Naive thymus-derived CD4-positive, alpha-beta T cell (primary cell): Measurements from ENCODE around the gene SCGB3A2. TPM values are rescaled to one million over a fixed set of nuclear protein-coding genes. Genes with fewer than 3 reads are reported as not detected.
"Not testable (repeated sequence)": the region's sequence is repeated elsewhere in the genome, so short reads cannot be mapped to it uniquely, and the experiment has no call there.

ENCODE experiments used
- ATAC-seq: fragments of 150-1000 bp; cut with Tn5 transposase; 2 replicates; pipeline ENCODE4 v1.10.0; 2021; ENCODE audit warnings: mild to moderate bottlenecking, moderate library complexity
- CTCF ChIA-PET: fragments of 350-600 bp; sonication (Branson Sonifier 250); formaldehyde crosslinking; loops from one replicate; lab custom pipeline; 2021; ENCODE audit warnings: antibody characterized with exemption; lab: Charles Lee
- POLR2A ChIA-PET: fragments of 350-600 bp; sonication (Branson Sonifier 250); formaldehyde crosslinking; loops from one replicate; lab custom pipeline; 2021; ENCODE audit warnings: antibody characterized with exemption, inconsistent platforms; lab: Charles Lee
- DNase-seq, 9 donors: peaks; one replicate each; pipeline versions ENCODE4 v3.0.0 to v3.0.0-alpha.2; 2020 to 2022; ENCODE audit warnings: mixed read lengths in 1 of 9
- H3K27ac ChIP-seq: one replicate; pipeline ENCODE4 v1.7.0; 2013; ENCODE audit warnings: mild to moderate bottlenecking, low read depth, low read length, moderate library complexity
- H3K27me3 ChIP-seq, 2 donors: one replicate each; pipeline ENCODE4 v1.7.0; 2013; ENCODE audit warnings: low read length in 2 of 2, mild to moderate bottlenecking in 2 of 2, moderate library complexity in 2 of 2; ENCODE audit not compliant: control insufficient read depth in 2 of 2, insufficient read depth in 2 of 2
- H3K36me3 ChIP-seq, 3 experiments: 1 replicate in 2 of 3; 2 replicates in 1 of 3; pipeline ENCODE4 v1.7.0; 2013; ENCODE audit warnings: low read length in 3 of 3, mild to moderate bottlenecking in 3 of 3, moderate library complexity in 1 of 3; ENCODE audit not compliant: insufficient read depth in 3 of 3, control insufficient read depth in 2 of 3
- H3K4me1 ChIP-seq, 2 donors: one replicate each; pipeline ENCODE4 v1.7.0; 2013; ENCODE audit warnings: low read length in 2 of 2, mild to moderate bottlenecking in 2 of 2, moderate library complexity in 1 of 2; ENCODE audit not compliant: control insufficient read depth in 2 of 2, insufficient read depth in 2 of 2
- H3K4me3 ChIP-seq: 2 replicates; pipeline ENCODE4 v1.7.0; 2013; ENCODE audit warnings: mild to moderate bottlenecking, low read length
- H3K9me3 ChIP-seq, 3 experiments: 1 replicate in 2 of 3; 2 replicates in 1 of 3; pipeline ENCODE4 v1.7.0; 2013; ENCODE audit warnings: low read length in 3 of 3; ENCODE audit not compliant: control insufficient read depth in 2 of 3
- H3K27ac Mint-ChIP-seq, 9 donors: one replicate each; pipeline ENCODE4 v1.8.0; 2020 to 2022; ENCODE audit warnings: mixed read lengths in 9 of 9, mild to moderate bottlenecking in 8 of 9, moderate library complexity in 5 of 9, inconsistent platforms in 2 of 9
- H3K27me3 Mint-ChIP-seq, 5 donors: one replicate each; pipeline ENCODE4 v1.8.0; 2021 to 2022; ENCODE audit warnings: mixed read lengths in 5 of 5, mild to moderate bottlenecking in 1 of 5
- H3K36me3 Mint-ChIP-seq, 5 donors: one replicate each; pipeline ENCODE4 v1.8.0; 2020 to 2022; ENCODE audit warnings: mixed read lengths in 5 of 5, mild to moderate bottlenecking in 3 of 5, inconsistent platforms in 1 of 5
- H3K4me1 Mint-ChIP-seq, 7 donors: one replicate each; pipeline ENCODE4 v1.8.0; 2020 to 2022; ENCODE audit warnings: mixed read lengths in 7 of 7, mild to moderate bottlenecking in 3 of 7, inconsistent platforms in 1 of 7
- H3K4me3 Mint-ChIP-seq, 10 donors: one replicate each; pipeline ENCODE4 v1.8.0; 2020 to 2022; ENCODE audit warnings: mild to moderate bottlenecking in 10 of 10, mixed read lengths in 10 of 10, moderate library complexity in 6 of 10, inconsistent platforms in 2 of 10
- H3K9me3 Mint-ChIP-seq, 11 donors: one replicate each; pipeline ENCODE4 v1.8.0; 2020 to 2022; ENCODE audit warnings: mixed read lengths in 11 of 11, mild to moderate bottlenecking in 4 of 11, inconsistent platforms in 1 of 11, moderate library complexity in 1 of 11
- intact Hi-C, 2 donors: fragments of 100-400 bp; cut with micrococcal nuclease; formaldehyde crosslinking; loops; one replicate each; pipeline ENCODE4 v1.15.1; 2023
- polyA plus RNA-seq, 2 donors: library from polyadenylated mRNA; unstranded; fragments of 300-500 nt; fragmentation: Illumina TruSeq; gene quantifications; one replicate each; pipeline ENCODE4 v1.2.3, GENCODE V29; 2021
- total RNA-seq, 6 experiments: library from RNA in 5 of 6; stranded (reverse) in 5 of 6; gene quantifications; 1 replicate in 5 of 6; 2 replicates in 1 of 6; pipeline ENCODE4 v1.2.3 and lab custom pipeline; 2021 to 2026

SCGB3A2 gene
- total and polyA plus RNA-seq, 7 experiments from 2014 or later: not detected

DNA sequence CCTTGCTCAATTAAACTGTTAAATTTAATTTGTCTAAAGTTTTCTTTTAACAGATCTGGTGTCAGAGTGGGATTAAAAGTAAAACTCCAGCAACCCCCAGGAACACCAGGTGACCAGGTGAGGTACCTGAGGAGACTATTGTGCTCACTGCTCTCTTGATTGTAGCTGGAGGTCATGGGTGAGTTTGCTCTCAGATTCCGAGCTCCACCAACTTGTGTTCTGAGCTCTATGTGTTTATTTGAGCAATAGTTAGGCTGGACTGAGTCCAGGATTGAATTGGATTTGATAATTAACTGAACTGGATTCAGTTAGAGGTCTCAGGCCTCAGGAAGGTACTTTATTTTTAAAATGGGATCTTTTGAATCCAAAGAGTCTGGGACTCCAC, 17.9 kb upstream of the SCGB3A2 start:
- DNase-seq (no peak), ATAC-seq (no peak)
- Mint-ChIP-seq H3K27ac (no peak overlapping the region), H3K36me3 (no peaks in the 10 kb centered on the region), H3K27me3 (peaks cover 0 to 5% (median 4%) of the 10 kb centered on the region in 5 donors), H3K9me3 (no peaks in the 10 kb centered on the region), H3K4me1 (peaks cover 0 to 4% (median 0%) of the 10 kb centered on the region in 7 donors), H3K4me3 (no peak overlapping the region)
- H3K4me1 ChIP-seq: no peaks in the 10 kb centered on the region
- no peaks in the 10 kb centered on the region for H3K9me3 ChIP-seq
- H3K27me3 ChIP-seq: peaks cover 0 to 3% of the 10 kb centered on the region in 2 donors
- CTCF ChIA-PET: no interaction called here
- POLR2A ChIA-PET: interaction anchor here (0.6 kb wide), 1 partner anchor 155 kb away, joined by 3 read pairs; no protein-coding TSS in a partner anchor
- H3K36me3 ChIP-seq: no peaks in the 10 kb centered on the region
- H3K4me3 ChIP-seq: no peak overlapping the region
- H3K27ac ChIP-seq: no peak overlapping the region
- intact Hi-C loops: no loop called here

- no peaks in the 10 kb centered on the region for H3K4me1 Mint-ChIP-seq
- Histone ChIP-seq H3K27ac (no peak overlapping the region), H3K9me3 (no peaks in the 10 kb centered on the region), H3K27me3 (no peaks in the 10 kb centered on the region), H3K36me3 (no peaks in the 10 kb centered on the region), H3K4me1 (no peaks in the 10 kb centered on the region), H3K4me3 (no peak overlapping the region)
- no peak for ATAC-seq
- intact Hi-C loops: no loop called here
- H3K4me3 Mint-ChIP-seq: no peak overlapping the region
- no peak overlapping the region for H3K27ac Mint-ChIP-seq
- CTCF ChIA-PET: no interaction called here
- H3K9me3 Mint-ChIP-seq: peaks cover 0 to 4% (median 0%) of the 10 kb centered on the region in 11 donors
- DNase-seq: no peak
- no peaks in the 10 kb centered on the region for H3K36me3 Mint-ChIP-seq
- POLR2A ChIA-PET: no interaction called here
- H3K27me3 Mint-ChIP-seq: peaks cover 0 to 5% (median 3%) of the 10 kb centered on the region in 5 donors
Measured at GRCh38 chr5:147863454-147864158, 14.9 kb upstream of the SCGB3A2 start.

- no peaks in the 10 kb centered on the region for H3K9me3 ChIP-seq
Measured at GRCh38 chr5:147869112-147869511, 9.4 kb upstream of the SCGB3A2 start.

GRCh38 chr5:147869892-147870291, 8.6 kb upstream of the SCGB3A2 start:
- H3K27me3 Mint-ChIP-seq, ATAC-seq, H3K27ac Mint-ChIP-seq, POLR2A ChIA-PET, CTCF ChIA-PET, H3K27ac ChIP-seq, H3K36me3 ChIP-seq, H3K9me3 ChIP-seq, DNase-seq, H3K4me3 Mint-ChIP-seq, H3K36me3 Mint-ChIP-seq, H3K4me1 ChIP-seq, H3K4me1 Mint-ChIP-seq, H3K27me3 ChIP-seq, H3K4me3 ChIP-seq, intact Hi-C loops: not testable (repeated sequence)
- peaks cover 0 to 12% (median 0%) of the 10 kb centered on the region in 11 donors for H3K9me3 Mint-ChIP-seq

More at GRCh38 chr5:147869112-147869511, 9.4 kb upstream of the SCGB3A2 start:
- Histone ChIP-seq H3K36me3 (no peaks in the 10 kb centered on the region), H3K27ac (no peak overlapping the region), H3K4me3 (no peak overlapping the region), H3K27me3 (no peaks in the 10 kb centered on the region), H3K4me1 (no peaks in the 10 kb centered on the region)
- H3K4me3 Mint-ChIP-seq: no peak overlapping the region
- peaks cover 0 to 4% (median 0%) of the 10 kb centered on the region in 5 donors for H3K27me3 Mint-ChIP-seq
- ChIA-PET POLR2A (no interaction called here), CTCF (interaction anchor here (0.6 kb wide), 1 partner anchor 11 kb away, joined by 4 read pairs; no protein-coding TSS in a partner anchor)
- H3K36me3 Mint-ChIP-seq: no peaks in the 10 kb centered on the region
- DNase-seq (no peak), ATAC-seq (no peak)
- peaks cover 0 to 8% (median 0%) of the 10 kb centered on the region in 11 donors for H3K9me3 Mint-ChIP-seq
- H3K27ac Mint-ChIP-seq: no peak overlapping the region
- intact Hi-C loops: no loop called here
- no peaks in the 10 kb centered on the region for H3K4me1 Mint-ChIP-seq

- H3K4me1 Mint-ChIP-seq, DNase-seq: not testable (repeated sequence)
Measured at GRCh38 chr5:147871980-147872549, 6.4 kb upstream of the SCGB3A2 start.

GRCh38 chr5:147872744-147873435, 5.6 kb upstream of the SCGB3A2 start:
- CTCF ChIA-PET, H3K27ac Mint-ChIP-seq, DNase-seq, H3K9me3 ChIP-seq, H3K9me3 Mint-ChIP-seq, H3K4me1 ChIP-seq, H3K27ac ChIP-seq, H3K36me3 ChIP-seq, POLR2A ChIA-PET, H3K4me3 ChIP-seq, H3K4me1 Mint-ChIP-seq, H3K36me3 Mint-ChIP-seq, H3K4me3 Mint-ChIP-seq, intact Hi-C loops, H3K27me3 Mint-ChIP-seq, H3K27me3 ChIP-seq, ATAC-seq: not testable (repeated sequence)

More at GRCh38 chr5:147871980-147872549, 6.4 kb upstream of the SCGB3A2 start:
- POLR2A ChIA-PET, H3K36me3 Mint-ChIP-seq, H3K4me1 ChIP-seq, H3K27ac Mint-ChIP-seq, H3K27me3 ChIP-seq, H3K9me3 ChIP-seq, intact Hi-C loops, H3K4me3 ChIP-seq, ATAC-seq, CTCF ChIA-PET, H3K27me3 Mint-ChIP-seq, H3K27ac ChIP-seq, H3K4me3 Mint-ChIP-seq, H3K36me3 ChIP-seq, H3K9me3 Mint-ChIP-seq: not testable (repeated sequence)
